ENCODE measurements around the gene ATF6. TPM values are rescaled to one million over a fixed set of nuclear protein-coding genes. Genes with fewer than 3 reads are reported as not detected.
A peak's percentile ranks its signal among the peaks of the same experiment; 100 is the strongest.

Gene ATF6
- total and polyA plus RNA-seq, 9 of the 15 experiments (the other 6 are each of a cell fraction or from before 2014, with no cell fraction given): 11.7 to 32.4 (median 20.4) TPM

GRCh38 chr1:161887730-161888287, 121.7 kb downstream of the ATF6 start (continued):
- TF ChIP-seq ZNF740 (CRISPR knock-in tag; IDR thresholded peaks at IDR 0.05) (no peak), ZNF740 (tag; IDR thresholded peaks at IDR 0.05) (no peak), TRIM24 (IDR thresholded peaks at IDR 0.05) (no peak), ELF2 (CRISPR knock-in tag; IDR thresholded peaks at IDR 0.05) (no peak), ZNF184 (CRISPR knock-in tag; IDR thresholded peaks at IDR 0.05) (no peak), ZBTB1 (CRISPR knock-in tag; IDR thresholded peaks at IDR 0.05; ENCODE audit: borderline replicate concordance, low read depth) (no peak), USF2 (CRISPR knock-in tag; IDR thresholded peaks at IDR 0.05) (no peak)

GRCh38 chr1:161890574-161890973, 124.5 kb downstream of the ATF6 start:
- DNase-seq (ENCODE audit: extremely low read depth in 1 of 4, low spot score in 3 of 4) (no peak), ATAC-seq (no peak; the same call in 2 of the 3 replicates), FAIRE-seq (no peak)
- Histone ChIP-seq H2AFZ (ENCODE audit: low read depth, low read length) (no peak overlapping the region), H3K27me3 (ENCODE audit: control insufficient read depth in 2 of 2, insufficient read depth in 2 of 2, low read length in 2 of 2) (no peaks in the 10 kb centered on the region), H3K36me3 (ENCODE audit: control insufficient read depth, insufficient read depth, low read length) (peaks cover 28% of the 10 kb centered on the region; the same call in 2 of the 3 replicates), H3K79me2 (ENCODE audit: control insufficient read depth, insufficient read depth, low read length) (no peaks in the 10 kb centered on the region), H3K4me3 (no peak overlapping the region), H3K4me1 (replicated peaks in 1 of 2; ENCODE audit: control insufficient read depth in 2 of 2, insufficient read depth in 2 of 2, low read length in 2 of 2) (no peaks in the 10 kb centered on the region; a peak in 1 of 5 replicates), H3K9ac (ENCODE audit: insufficient read depth in 1 of 2, low read depth in 2 of 2, low read length in 2 of 2) (no peak overlapping the region), H4K20me1 (replicated peaks; ENCODE audit: control insufficient read depth, insufficient read depth, low read length) (no peaks in the 10 kb centered on the region), H3K9me3 (replicated peaks; ENCODE audit: control insufficient read depth, insufficient read depth, low read depth, low read length) (no peaks in the 10 kb centered on the region), H3K4me2 (ENCODE audit: insufficient read depth, low read length) (no peak overlapping the region), H3K27ac (ENCODE audit: extremely low read depth, low read depth, low read length) (no peak overlapping the region), H3K9me1 (ENCODE audit: control insufficient read depth, insufficient read depth, low read length) (no peaks in the 10 kb centered on the region)
- ChIA-PET POLR2A (interaction anchor here (1.6 kb wide), 1 partner anchor 11 kb away, joined by 8 read pairs; no protein-coding TSS in a partner anchor), CTCF (ENCODE audit: low intra/inter-chr PET ratio) (no interaction called here)
- 94% methylated on average over 17 of the region's 22 CpGs for WGBS (ENCODE audit: insufficient coverage, low coverage, missing lambda C conversion rate)
- BruUV-seq (replicated peaks): no TSS peak
- in situ Hi-C loops (cut with MboI): no loop called here
- peak; percentile 53 for TF ChIP-seq POLR2G (IDR thresholded peaks at IDR 0.05; ENCODE audit: low read depth, low read length)
- TF ChIP-seq, protein P1, sequence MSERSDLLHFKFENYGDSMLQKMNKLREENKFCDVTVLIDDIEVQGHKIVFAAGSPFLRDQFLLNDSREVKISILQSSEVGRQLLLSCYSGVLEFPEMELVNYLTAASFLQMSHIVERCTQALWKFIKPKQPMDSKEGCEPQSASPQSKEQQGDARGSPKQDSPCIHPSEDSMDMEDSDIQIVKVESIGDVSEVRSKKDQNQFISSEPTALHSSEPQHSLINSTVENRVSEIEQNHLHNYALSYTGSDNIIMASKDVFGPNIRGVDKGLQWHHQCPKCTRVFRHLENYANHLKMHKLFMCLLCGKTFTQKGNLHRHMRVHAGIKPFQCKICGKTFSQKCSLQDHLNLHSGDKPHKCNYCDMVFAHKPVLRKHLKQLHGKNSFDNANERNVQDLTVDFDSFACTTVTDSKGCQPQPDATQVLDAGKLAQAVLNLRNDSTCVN (CRISPR knock-in tag; IDR thresholded peaks at IDR 0.05): no peak
- TF ChIP-seq, protein P2, sequence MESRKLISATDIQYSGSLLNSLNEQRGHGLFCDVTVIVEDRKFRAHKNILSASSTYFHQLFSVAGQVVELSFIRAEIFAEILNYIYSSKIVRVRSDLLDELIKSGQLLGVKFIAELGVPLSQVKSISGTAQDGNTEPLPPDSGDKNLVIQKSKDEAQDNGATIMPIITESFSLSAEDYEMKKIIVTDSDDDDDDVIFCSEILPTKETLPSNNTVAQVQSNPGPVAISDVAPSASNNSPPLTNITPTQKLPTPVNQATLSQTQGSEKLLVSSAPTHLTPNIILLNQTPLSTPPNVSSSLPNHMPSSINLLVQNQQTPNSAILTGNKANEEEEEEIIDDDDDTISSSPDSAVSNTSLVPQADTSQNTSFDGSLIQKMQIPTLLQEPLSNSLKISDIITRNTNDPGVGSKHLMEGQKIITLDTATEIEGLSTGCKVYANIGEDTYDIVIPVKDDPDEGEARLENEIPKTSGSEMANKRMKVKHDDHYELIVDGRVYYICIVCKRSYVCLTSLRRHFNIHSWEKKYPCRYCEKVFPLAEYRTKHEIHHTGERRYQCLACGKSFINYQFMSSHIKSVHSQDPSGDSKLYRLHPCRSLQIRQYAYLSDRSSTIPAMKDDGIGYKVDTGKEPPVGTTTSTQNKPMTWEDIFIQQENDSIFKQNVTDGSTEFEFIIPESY (CRISPR knock-in tag; IDR thresholded peaks at IDR 0.05): peak; percentile 63
- no peak for TF ChIP-seq HINFP (tag; conservative IDR thresholded peaks at IDR 0.05; ENCODE audit: low read depth)
- TF ChIP-seq ZNF239 (CRISPR knock-in tag; IDR thresholded peaks at IDR 0.05): no peak
- intact Hi-C loops (cut with micrococcal nuclease): no loop called here
